Osteoblast (primary cell): ENCODE measurements around the gene CELF4. TPM values are rescaled to one million over a fixed set of nuclear protein-coding genes. Genes with fewer than 3 reads are reported as not detected.
A peak's percentile ranks its signal among the peaks of the same experiment; 100 is the strongest.

ENCODE experiments used
- DNase-seq: peaks from one replicate; pipeline ENCODE4 v3.0.0; 2011; ENCODE audit warnings: low spot score, mixed read lengths; ENCODE audit not compliant: insufficient read length; ENCODE audit errors: missing footprints
- H2AFZ ChIP-seq: 2 replicates; pipeline ENCODE4 v1.6.0; 2011; ENCODE audit warnings: mild to moderate bottlenecking, low read length
- H3K27ac ChIP-seq: 2 replicates; pipeline ENCODE4 v1.5.1; 2011; ENCODE audit warnings: mild to moderate bottlenecking, low read depth, low read length, moderate library complexity
- H3K27me3 ChIP-seq: 2 replicates; pipeline ENCODE4 v1.6.0; 2012; ENCODE audit warnings: mild to moderate bottlenecking, control low read depth, inconsistent platforms, low read length, moderate library complexity; ENCODE audit not compliant: insufficient read depth
- H3K36me3 ChIP-seq: 2 replicates; pipeline ENCODE4 v1.5.1; 2011; ENCODE audit warnings: mild to moderate bottlenecking, low read length, control low read depth, moderate library complexity; ENCODE audit not compliant: insufficient read depth
- H3K4me1 ChIP-seq: 2 replicates; pipeline ENCODE4 v1.5.1; 2011; ENCODE audit warnings: mild to moderate bottlenecking, low read length, control low read depth, moderate library complexity; ENCODE audit not compliant: insufficient read depth
- H3K4me2 ChIP-seq: 2 replicates; pipeline ENCODE4 v1.6.0; 2011; ENCODE audit warnings: mild to moderate bottlenecking, low read length; ENCODE audit not compliant: insufficient read depth
- H3K4me3 ChIP-seq: fragments of 200-600 bp; sonication (generic); 3 replicates; pipeline ENCODE4 v1.5.1; 2012; ENCODE audit warnings: mild to moderate bottlenecking, low read length, inconsistent platforms; ENCODE audit not compliant: insufficient read depth
- H3K79me2 ChIP-seq: 2 replicates; pipeline ENCODE4 v1.6.0; 2012; ENCODE audit warnings: mild to moderate bottlenecking, low read length, control low read depth, inconsistent platforms; ENCODE audit not compliant: insufficient read depth
- H3K9me3 ChIP-seq: 2 replicates; pipeline ENCODE4 v1.5.1; 2011; ENCODE audit warnings: low read depth, low read length, control low read depth
- H4K20me1 ChIP-seq: 2 replicates; pipeline ENCODE4 v1.6.0; 2012; ENCODE audit warnings: mild to moderate bottlenecking, low read length, control low read depth; ENCODE audit not compliant: insufficient read depth
- CTCF ChIP-seq: IDR thresholded peaks from 2 replicates; pipeline ENCODE4 v1.5.1; 2011; ENCODE audit warnings: mild to moderate bottlenecking, low read depth, low read length, moderate library complexity; ENCODE audit errors: extremely low read depth
- total RNA-seq: library from RNA; depleted of rRNA; stranded (reverse); fragments of >200 nt; gene quantifications from 2 replicates; pipeline ENCODE4 v1.2.3, GENCODE V29; 2012

CELF4 gene
- total RNA-seq, 1 donor: not detected

GRCh38 chr18:37246779-37247340 lies 318.7 kb downstream of the CELF4 start:
- no peak for TF ChIP-seq CTCF
- Histone ChIP-seq H3K4me1 (no peaks in the 10 kb centered on the region), H3K79me2 (no peaks in the 10 kb centered on the region), H3K27me3 (peaks cover 19% of the 10 kb centered on the region), H3K27ac (no peak overlapping the region), H3K4me3 (no peak overlapping the region), H4K20me1 (no peaks in the 10 kb centered on the region), H3K9me3 (no peaks in the 10 kb centered on the region), H3K4me2 (no peak overlapping the region), H3K36me3 (no peaks in the 10 kb centered on the region), H2AFZ (no peak overlapping the region)
- DNase-seq: peak; percentile 66

- Histone ChIP-seq H3K27me3 (peaks cover 19% of the 10 kb centered on the region), H2AFZ (no peak overlapping the region), H3K4me3 (no peak overlapping the region), H4K20me1 (no peaks in the 10 kb centered on the region), H3K4me2 (no peak overlapping the region), H3K36me3 (no peaks in the 10 kb centered on the region), H3K9me3 (no peaks in the 10 kb centered on the region), H3K27ac (no peak overlapping the region), H3K4me1 (no peaks in the 10 kb centered on the region), H3K79me2 (no peaks in the 10 kb centered on the region)
- no peak for TF ChIP-seq CTCF
- DNase-seq: no peak
Observed at GRCh38 chr18:37244618-37245017, 321.0 kb downstream of the CELF4 start.

GRCh38 chr18:37243741-37244140 lies 321.9 kb downstream of the CELF4 start:
- TF ChIP-seq CTCF: no peak
- H3K79me2 ChIP-seq: no peaks in the 10 kb centered on the region
- no peaks in the 10 kb centered on the region for H3K9me3 ChIP-seq
- peaks cover 19% of the 10 kb centered on the region for H3K27me3 ChIP-seq
- no peak overlapping the region for H2AFZ ChIP-seq
- H3K36me3 ChIP-seq: no peaks in the 10 kb centered on the region
- no peaks in the 10 kb centered on the region for H4K20me1 ChIP-seq
- no peaks in the 10 kb centered on the region for H3K4me1 ChIP-seq
- peak; percentile 37 for DNase-seq
- no peak overlapping the region for H3K4me2 ChIP-seq
- H3K27ac ChIP-seq: no peak overlapping the region
- no peak overlapping the region for H3K4me3 ChIP-seq

- peak; percentile 22 for DNase-seq
- no peak overlapping the region for H3K4me3 ChIP-seq
- no peaks in the 10 kb centered on the region for H3K79me2 ChIP-seq
- H3K4me2 ChIP-seq: no peak overlapping the region
- H4K20me1 ChIP-seq: no peaks in the 10 kb centered on the region
- H3K4me1 ChIP-seq: no peaks in the 10 kb centered on the region
- H3K27ac ChIP-seq: no peak overlapping the region
- H3K27me3 ChIP-seq: peaks cover 19% of the 10 kb centered on the region
- H2AFZ ChIP-seq: no peak overlapping the region
- no peaks in the 10 kb centered on the region for H3K9me3 ChIP-seq
- no peaks in the 10 kb centered on the region for H3K36me3 ChIP-seq
- TF ChIP-seq CTCF: no peak
Observed at GRCh38 chr18:37242826-37243560, 322.6 kb downstream of the CELF4 start.
